AG09309 (cell line): Measurements from ENCODE around the gene CELA3B.
"Not testable (repeated sequence)": the region's sequence is repeated elsewhere in the genome, so short reads cannot be mapped to it uniquely, and the experiment has no call there.

ENCODE experiments used
- DNase-seq: peaks from one replicate; pipeline ENCODE4 v3.0.0-alpha.2; 2010; ENCODE audit warnings: low read depth
- H3K4me3 ChIP-seq: 2 replicates; pipeline ENCODE4 v1.5.1; 2011; ENCODE audit warnings: mild to moderate bottlenecking, low read depth, low read length, moderate library complexity; ENCODE audit not compliant: control insufficient read depth
- CTCF ChIP-seq: IDR thresholded peaks from 2 replicates; pipeline ENCODE4 v1.5.1; 2011; ENCODE audit warnings: mild to moderate bottlenecking, low read depth, low read length, inconsistent platforms; ENCODE audit not compliant: insufficient read depth, control insufficient read depth; ENCODE audit errors: missing control alignments

CELA3B gene

GRCh38 chr1:21976703-21977239 lies at the start of gene CELA3B:
TSS of gene CELA3B (plus strand) at chr1:21977022. CDS start at chr1:21977040, 18 bp downstream.
- not testable (repeated sequence) for DNase-seq, H3K4me3 ChIP-seq

- no peak for TF ChIP-seq CTCF
- H3K4me3 ChIP-seq, result no peak overlapping the region
- no peak for DNase-seq
Observed at GRCh38 chr1:21927533-21928237, 49.1 kb upstream of the CELA3B start.

- no peak for TF ChIP-seq CTCF
- DNase-seq, result no peak
- no peak overlapping the region for H3K4me3 ChIP-seq
Observed at GRCh38 chr1:21930080-21930571, 46.7 kb upstream of the CELA3B start.

GRCh38 chr1:21930629-21931170 lies 46.1 kb upstream of the CELA3B start:
- no peak for TF ChIP-seq CTCF
- no peak overlapping the region for H3K4me3 ChIP-seq
- no peak for DNase-seq

- H3K4me3 ChIP-seq, result no peak overlapping the region
- TF ChIP-seq CTCF, result no peak
- peak; percentile 85 for DNase-seq
Observed at GRCh38 chr1:21931171-21932093, 45.4 kb upstream of the CELA3B start.

GRCh38 chr1:21932127-21932526 lies 44.7 kb upstream of the CELA3B start:
- no peak overlapping the region for H3K4me3 ChIP-seq
- DNase-seq, result peak; percentile 93

More at GRCh38 chr1:21932127-21932526, 44.7 kb upstream of the CELA3B start:
- no peak for TF ChIP-seq CTCF
